HCEC 1CT (cell line): ENCODE results near the gene SERPINB12.

Experiments used
- DNase-seq: peaks from one replicate; pipeline ENCODE4 v3.0.0-alpha.2; 2017

The SERPINB12 gene

DNA sequence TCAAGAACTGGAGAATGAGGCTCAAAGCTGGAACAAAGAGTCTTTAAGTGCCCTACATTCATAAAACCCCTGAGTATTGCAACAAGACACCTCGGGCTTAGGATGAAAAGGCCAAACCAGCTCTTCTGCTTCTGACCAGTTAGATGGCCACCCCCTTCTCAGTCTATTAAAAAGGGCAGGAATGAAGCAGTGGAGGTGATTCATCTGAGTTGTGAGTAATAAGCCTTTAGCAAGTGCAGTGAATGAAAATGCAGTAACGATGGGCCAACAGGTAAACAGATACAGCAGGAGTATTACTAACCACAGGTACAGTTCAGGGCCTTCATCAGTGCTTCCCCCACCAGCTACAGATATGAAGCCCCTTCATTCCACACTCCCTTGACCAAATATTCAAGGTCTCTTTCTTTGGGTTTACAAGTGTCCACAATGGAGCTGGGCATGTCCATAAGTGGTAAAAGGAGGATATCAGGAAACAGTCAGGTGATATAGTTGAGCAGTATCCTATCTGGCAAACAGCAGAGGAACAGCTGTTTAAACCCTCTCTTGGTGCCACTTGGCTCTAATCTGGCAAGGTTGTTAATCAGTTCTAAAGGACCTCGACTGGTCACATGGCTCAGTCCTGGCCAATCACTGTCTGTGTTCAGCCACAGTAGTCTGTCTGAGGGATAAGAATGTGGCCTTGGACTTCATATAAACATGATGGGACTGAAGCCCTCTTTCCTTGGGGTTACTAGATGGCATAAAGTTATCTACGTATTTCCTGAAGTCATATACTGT is 62.8 kb downstream of the SERPINB12 start:
- peak; percentile 63 for DNase-seq

DNA sequence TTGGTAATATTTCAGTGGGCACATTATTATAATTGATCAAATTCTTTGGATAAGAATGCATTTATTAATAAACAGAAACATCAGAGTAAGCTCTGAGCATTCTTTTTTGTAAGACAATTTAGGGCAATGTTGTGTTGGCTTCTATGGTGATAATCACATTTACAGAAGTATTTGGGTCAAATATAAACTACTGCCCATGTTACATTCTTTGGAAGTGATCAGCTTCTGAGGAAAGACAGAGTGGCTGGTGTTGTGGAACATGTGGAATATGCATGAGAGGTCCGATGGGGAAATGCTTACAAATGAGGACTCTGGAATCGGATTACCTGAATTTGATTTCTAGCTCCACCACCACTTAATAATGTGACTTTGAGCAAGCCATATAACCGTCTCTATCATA is 64.4 kb downstream of the SERPINB12 start:
- peak; percentile 46 for DNase-seq

DNA sequence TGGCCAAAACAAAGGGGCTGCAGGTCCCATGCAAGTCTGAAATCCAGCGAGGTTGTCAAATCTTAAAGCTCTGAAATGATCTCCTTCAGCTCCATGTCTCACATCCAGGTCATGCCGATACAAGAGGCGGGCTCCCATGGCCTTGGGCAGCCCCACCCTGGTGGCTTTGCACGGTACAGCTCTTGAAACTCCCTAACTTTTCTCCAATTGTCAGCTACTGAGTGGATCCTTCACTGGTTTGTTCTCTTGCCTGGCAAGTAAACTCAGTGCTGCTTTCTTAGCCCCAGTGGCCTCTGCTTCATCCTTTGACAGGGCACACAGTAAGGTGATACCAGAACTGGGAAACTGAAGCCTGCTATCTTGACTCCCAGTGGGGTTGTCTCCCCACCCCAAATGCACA is 71.3 kb downstream of the SERPINB12 start:
- no peak for DNase-seq

DNA sequence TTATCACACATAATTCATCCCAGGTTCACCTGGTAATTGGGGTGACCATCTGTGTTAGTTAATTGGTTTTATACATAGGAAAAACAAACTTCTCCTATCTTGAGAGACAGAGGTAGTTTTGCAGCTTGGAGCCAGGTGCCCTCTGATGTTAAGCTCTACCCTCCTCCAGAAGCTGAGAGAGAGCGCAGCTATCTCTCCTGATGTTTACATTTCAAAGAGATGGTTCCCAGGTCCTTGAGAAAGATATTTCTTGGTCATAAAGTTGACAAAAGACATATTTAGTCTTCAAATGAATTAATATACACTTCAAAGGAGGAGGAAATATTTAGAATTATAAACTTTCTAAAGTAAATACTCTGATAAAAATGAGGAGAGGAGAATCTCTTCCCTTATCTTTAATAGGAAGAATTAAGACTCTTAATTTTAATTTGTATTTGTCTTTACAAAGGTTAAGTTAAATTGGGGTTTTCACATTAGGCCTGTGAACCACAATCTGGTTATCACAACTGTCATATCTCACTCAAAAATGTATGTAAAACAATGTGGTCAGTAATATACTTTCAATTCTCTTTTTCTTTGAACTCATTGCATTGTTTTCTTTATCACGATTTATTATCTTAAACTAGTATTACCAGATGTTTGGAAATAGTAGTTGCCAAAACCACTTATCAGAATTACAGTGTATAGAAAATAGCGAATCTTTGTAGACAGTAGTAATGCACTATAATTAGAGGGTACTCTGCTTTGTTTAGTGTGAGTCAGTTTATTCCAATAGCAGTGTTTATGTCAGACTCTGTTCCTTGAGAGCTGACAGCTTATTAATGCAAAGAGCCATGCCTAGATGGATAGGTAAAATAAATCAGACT is 75.1 kb downstream of the SERPINB12 start:
- no peak for DNase-seq

DNA sequence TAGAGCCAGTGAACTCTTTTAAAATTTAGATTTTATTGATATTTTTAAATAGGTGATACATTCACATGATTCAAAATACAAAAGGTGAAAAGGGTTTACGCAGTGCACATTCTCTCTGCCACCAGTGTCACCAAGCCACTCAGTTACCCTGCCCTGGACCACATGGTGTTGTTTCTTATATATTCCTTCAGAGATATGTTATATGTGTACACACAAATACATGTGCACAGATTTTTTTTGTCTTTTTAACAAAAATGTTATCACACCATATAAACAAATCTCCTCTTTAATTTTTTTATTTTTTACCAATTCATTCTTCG is 75.7 kb downstream of the SERPINB12 start:
- DNase-seq = no peak
